ENCODE measurements around the gene TSGA10. TPM values are rescaled to one million over a fixed set of nuclear protein-coding genes. Genes with fewer than 3 reads are reported as not detected.

The TSGA10 gene
- total RNA-seq, 1 donor from 2014 or later, result 8.3 TPM

DNA sequence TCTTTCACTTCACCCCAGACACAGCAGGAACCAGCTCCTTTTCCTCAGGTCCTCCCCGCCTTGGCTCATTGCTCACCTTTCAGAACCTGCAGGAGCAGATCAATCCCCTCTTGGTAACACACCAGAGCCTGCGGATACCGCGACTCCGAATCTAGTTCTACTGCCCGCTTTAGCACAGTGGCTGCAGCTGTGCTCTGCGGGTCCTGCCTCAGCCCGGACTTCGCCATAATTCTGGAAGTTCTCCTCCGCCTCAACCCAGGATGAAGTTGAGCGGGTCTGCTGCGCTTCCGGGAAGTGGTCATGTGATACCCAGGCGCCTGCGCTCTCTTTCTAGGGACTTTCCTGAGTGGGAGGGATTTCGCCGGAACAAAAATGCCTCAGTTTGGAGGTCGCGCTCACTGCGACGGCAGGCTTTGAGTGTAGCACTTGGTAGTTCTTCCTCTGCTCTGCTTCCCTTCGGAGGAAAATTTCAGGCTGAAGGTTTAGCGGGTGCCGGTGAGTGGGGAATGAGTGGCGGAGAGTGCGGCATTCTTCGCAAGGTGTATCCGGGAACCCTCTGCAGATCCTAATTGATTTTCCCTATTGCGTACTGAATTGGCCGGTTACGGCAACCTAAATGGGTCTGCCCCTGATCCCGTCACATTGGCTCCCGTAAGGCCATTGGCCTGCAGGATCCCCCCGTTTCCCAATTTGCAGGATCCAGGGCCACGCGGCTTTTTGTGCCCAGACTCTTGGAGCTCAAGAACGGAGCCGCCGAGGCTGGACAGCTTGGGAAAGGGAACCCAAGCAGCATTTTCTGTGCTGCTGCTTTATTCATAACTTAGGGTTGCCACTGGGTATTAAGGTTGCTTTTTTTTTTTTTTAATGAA is 26.2 kb upstream of the TSGA10 start, which contains the start of the genes MITD1 and MRPL30:
Gene MITD1 (minus strand): TSS at position 304 of the 869 bp plus-strand sequence. CDS start 77 bp downstream, at position 227.
Gene MRPL30 (plus strand): TSS at position 430 of the 869 bp plus-strand sequence. CDS start 5,020 bp downstream, outside the sequence.
- peak; percentile 80 for DNase-seq (ENCODE audit: low read depth)
- TF ChIP-seq, protein P1, sequence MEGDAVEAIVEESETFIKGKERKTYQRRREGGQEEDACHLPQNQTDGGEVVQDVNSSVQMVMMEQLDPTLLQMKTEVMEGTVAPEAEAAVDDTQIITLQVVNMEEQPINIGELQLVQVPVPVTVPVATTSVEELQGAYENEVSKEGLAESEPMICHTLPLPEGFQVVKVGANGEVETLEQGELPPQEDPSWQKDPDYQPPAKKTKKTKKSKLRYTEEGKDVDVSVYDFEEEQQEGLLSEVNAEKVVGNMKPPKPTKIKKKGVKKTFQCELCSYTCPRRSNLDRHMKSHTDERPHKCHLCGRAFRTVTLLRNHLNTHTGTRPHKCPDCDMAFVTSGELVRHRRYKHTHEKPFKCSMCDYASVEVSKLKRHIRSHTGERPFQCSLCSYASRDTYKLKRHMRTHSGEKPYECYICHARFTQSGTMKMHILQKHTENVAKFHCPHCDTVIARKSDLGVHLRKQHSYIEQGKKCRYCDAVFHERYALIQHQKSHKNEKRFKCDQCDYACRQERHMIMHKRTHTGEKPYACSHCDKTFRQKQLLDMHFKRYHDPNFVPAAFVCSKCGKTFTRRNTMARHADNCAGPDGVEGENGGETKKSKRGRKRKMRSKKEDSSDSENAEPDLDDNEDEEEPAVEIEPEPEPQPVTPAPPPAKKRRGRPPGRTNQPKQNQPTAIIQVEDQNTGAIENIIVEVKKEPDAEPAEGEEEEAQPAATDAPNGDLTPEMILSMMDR (IDR thresholded peaks at IDR 0.05; ENCODE audit: insufficient read depth, low read length, poor library complexity, severe bottlenecking), result no peak

DNA sequence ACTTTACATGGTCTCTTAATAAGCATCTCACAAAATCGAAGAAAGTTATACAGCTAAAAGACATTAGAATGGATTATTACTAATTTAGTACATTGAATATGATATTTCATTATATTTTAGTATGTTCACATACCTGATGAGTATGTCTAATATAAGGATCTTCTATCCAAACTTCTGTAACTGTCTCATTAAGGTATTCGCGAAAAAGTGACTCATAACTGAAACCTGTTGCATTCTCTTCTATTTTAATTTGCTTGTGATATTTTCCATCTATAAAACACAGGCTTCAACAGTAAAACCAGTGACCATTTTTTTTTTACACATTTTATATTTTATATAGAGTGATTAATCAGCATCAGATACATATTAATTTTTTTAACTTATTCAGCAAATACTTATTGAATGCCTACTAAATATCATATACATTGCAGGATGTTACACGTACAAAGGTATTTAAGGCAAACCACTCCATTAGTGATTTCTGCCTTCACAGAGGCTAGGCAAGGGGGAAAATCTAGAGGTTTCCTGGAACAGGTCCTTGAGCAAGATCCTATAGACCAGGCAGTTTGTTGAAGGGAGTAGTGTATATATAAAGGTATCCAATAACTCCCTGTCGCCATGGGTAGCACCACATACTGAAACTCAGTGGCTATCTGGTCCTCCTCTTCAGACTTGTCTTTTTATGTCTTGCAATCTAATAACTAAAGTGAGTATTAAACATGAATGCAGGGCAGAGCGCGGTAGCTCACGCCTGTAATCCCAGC is 16.8 kb upstream of the TSGA10 start:
- no peaks in the 10 kb centered on the region for H3K36me3 ChIP-seq (ENCODE audit: control insufficient read depth, insufficient read depth, low read length)

More for the DNA sequence above, 26.2 kb upstream of the TSGA10 start, which contains the start of the genes MITD1 and MRPL30:
- H3K27me3 ChIP-seq (ENCODE audit: control insufficient read depth, insufficient read depth, low read length), result no peaks in the 10 kb centered on the region
- H3K4me3 ChIP-seq (ENCODE audit: low read depth, low read length), result peak within 1 kb of the TSS; percentile 89
- H3K36me3 ChIP-seq (ENCODE audit: control insufficient read depth, insufficient read depth, low read length), result no peaks in the 10 kb centered on the region

DNA sequence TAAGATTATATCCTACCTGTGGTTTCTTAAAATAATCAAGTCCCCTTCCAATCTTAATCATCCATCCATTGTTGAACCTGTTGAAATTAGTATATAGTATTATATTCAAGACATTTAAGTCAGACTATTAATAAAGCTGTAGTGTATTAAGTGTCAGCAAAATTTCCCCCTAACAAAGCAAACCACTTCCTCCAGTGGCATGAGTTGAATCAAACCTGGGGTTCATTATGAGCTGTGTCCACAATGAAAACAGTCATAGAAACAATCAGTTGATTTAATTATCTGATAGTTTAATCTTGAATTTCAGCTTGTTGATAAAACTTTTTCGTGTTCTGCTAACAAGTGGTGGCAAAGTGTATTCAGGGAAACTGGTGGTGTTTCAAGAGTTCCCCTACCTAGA is 14.8 kb upstream of the TSGA10 start:
- no peak for DNase-seq (ENCODE audit: low read depth)
- Histone ChIP-seq H3K27me3 (ENCODE audit: control insufficient read depth, insufficient read depth, low read length) (no peaks in the 10 kb centered on the region), H3K36me3 (ENCODE audit: control insufficient read depth, insufficient read depth, low read length) (no peaks in the 10 kb centered on the region), H3K4me3 (ENCODE audit: low read depth, low read length) (no peak overlapping the region)
- TF ChIP-seq, protein P1 (IDR thresholded peaks at IDR 0.05; ENCODE audit: insufficient read depth, low read length, poor library complexity, severe bottlenecking), result no peak

More for the DNA sequence above, 16.8 kb upstream of the TSGA10 start:
- no peak for DNase-seq (ENCODE audit: low read depth)
- H3K4me3 ChIP-seq (ENCODE audit: low read depth, low read length), result no peak overlapping the region
- H3K27me3 ChIP-seq (ENCODE audit: control insufficient read depth, insufficient read depth, low read length), result no peaks in the 10 kb centered on the region
- TF ChIP-seq, protein P1 (IDR thresholded peaks at IDR 0.05; ENCODE audit: insufficient read depth, low read length, poor library complexity, severe bottlenecking), result no peak

DNA sequence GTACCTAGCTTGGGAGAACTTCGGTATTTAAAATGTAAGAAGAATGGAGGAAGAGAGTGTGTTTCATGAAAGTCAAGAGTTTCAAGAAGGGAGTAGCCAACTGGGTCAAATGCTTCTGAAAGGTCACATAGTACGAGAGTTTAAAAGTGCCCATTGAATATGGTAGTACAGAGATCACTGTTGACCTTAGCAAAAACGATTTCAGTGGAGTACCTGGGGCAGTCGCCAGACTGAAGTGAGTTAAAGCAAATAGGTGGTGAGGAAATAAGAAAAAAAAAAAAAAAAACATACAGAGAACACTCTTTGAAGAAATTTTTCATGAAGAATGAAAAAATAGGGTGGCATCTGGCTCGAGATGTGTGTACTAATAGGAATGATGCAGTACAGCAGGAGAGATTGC is 11.5 kb upstream of the TSGA10 start:
- H3K27me3 ChIP-seq (ENCODE audit: control insufficient read depth, insufficient read depth, low read length), result no peaks in the 10 kb centered on the region
- DNase-seq (ENCODE audit: low read depth), result no peak
- TF ChIP-seq, protein P1 (IDR thresholded peaks at IDR 0.05; ENCODE audit: insufficient read depth, low read length, poor library complexity, severe bottlenecking), result no peak
- H3K36me3 ChIP-seq (ENCODE audit: control insufficient read depth, insufficient read depth, low read length), result no peaks in the 10 kb centered on the region
- H3K4me3 ChIP-seq (ENCODE audit: low read depth, low read length), result no peak overlapping the region

DNA sequence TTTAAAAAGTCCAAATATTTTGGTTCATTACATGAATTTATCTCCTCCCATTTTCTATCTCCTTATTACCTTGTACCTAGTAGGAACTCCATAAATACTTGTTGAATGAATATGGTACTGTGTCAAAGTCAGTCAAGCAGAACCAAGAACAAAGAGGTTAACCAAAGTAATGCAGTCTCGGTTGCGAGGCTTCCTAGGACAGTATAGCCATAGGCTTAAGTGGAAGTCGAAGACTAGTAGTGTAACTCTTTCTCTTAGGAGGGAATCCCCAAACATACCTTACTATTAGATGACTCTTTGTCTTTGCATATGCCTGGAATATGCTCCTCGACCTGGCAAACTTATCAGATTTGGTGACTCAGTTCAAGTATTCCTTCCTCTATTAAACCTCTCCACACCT is 4.9 kb upstream of the TSGA10 start:
- H3K36me3 ChIP-seq (ENCODE audit: control insufficient read depth, insufficient read depth, low read length), result no peaks in the 10 kb centered on the region
- H3K4me3 ChIP-seq (ENCODE audit: low read depth, low read length), result no peak overlapping the region
- TF ChIP-seq, protein P1 (IDR thresholded peaks at IDR 0.05; ENCODE audit: insufficient read depth, low read length, poor library complexity, severe bottlenecking), result no peak
- H3K27me3 ChIP-seq (ENCODE audit: control insufficient read depth, insufficient read depth, low read length), result no peaks in the 10 kb centered on the region
- no peak for DNase-seq (ENCODE audit: low read depth)

All from kidney epithelial cell (primary cell).